ENCODE measurements around the gene FDX2.

FDX2 gene

GRCh38 chr19:10288662-10289166 is 27.1 kb downstream of the FDX2 start:
- Histone ChIP-seq H3K4me1 (ENCODE audit: insufficient read depth, poor library complexity, severe bottlenecking) (peaks cover 18% of the 10 kb centered on the region), H3K4me3 (ENCODE audit: severe bottlenecking) (peak overlapping the region; percentile 47), H3K9me3 (ENCODE audit: severe bottlenecking) (no peaks in the 10 kb centered on the region), H3K27me3 (ENCODE audit: insufficient read depth, poor library complexity, severe bottlenecking) (no peaks in the 10 kb centered on the region), H3K27ac (ENCODE audit: poor library complexity, severe bottlenecking) (peak overlapping the region; percentile 61), H3K36me3 (ENCODE audit: low read depth) (peaks cover 7% of the 10 kb centered on the region; the same call in 1 of the 2 replicates)
- ATAC-seq (ENCODE audit: low read depth) (peak; percentile 60), DNase-seq (ENCODE audit: low spot score) (peak; percentile 81)
- TF ChIP-seq CTCF (IDR thresholded peaks at IDR 0.05; ENCODE audit: poor library complexity, severe bottlenecking) = no peak

GRCh38 chr19:10286803-10287737 is 28.7 kb downstream of the FDX2 start, which contains the start of gene ICAM4:
ICAM4 (plus strand) TSS chr19:10286955; CDS start chr19:10287013, 58 bp downstream.
- Histone ChIP-seq H3K36me3 (ENCODE audit: low read depth) (no peaks in the 10 kb centered on the region), H3K27me3 (ENCODE audit: insufficient read depth, poor library complexity, severe bottlenecking) (no peaks in the 10 kb centered on the region), H3K4me1 (ENCODE audit: insufficient read depth, poor library complexity, severe bottlenecking) (peaks cover 26% of the 10 kb centered on the region), H3K4me3 (ENCODE audit: severe bottlenecking) (no peak within 1 kb of the TSS), H3K27ac (ENCODE audit: poor library complexity, severe bottlenecking) (peak within 1 kb of the TSS; percentile 45), H3K9me3 (ENCODE audit: severe bottlenecking) (no peaks in the 10 kb centered on the region)
- ATAC-seq (ENCODE audit: low read depth) (no peak), DNase-seq (ENCODE audit: low spot score) (no peak)
- TF ChIP-seq CTCF (IDR thresholded peaks at IDR 0.05; ENCODE audit: poor library complexity, severe bottlenecking) = no peak

GRCh38 chr19:10285393-10285792 is 30.4 kb downstream of the FDX2 start:
- H3K9me3 ChIP-seq (ENCODE audit: severe bottlenecking) = no peaks in the 10 kb centered on the region
- ATAC-seq (ENCODE audit: low read depth) (no peak), DNase-seq (ENCODE audit: low spot score) (no peak)
- H3K36me3 ChIP-seq (ENCODE audit: low read depth) = no peaks in the 10 kb centered on the region
- no peaks in the 10 kb centered on the region for H3K27me3 ChIP-seq (ENCODE audit: insufficient read depth, poor library complexity, severe bottlenecking)
- no peak for TF ChIP-seq CTCF (IDR thresholded peaks at IDR 0.05; ENCODE audit: poor library complexity, severe bottlenecking)
- H3K4me1 ChIP-seq (ENCODE audit: insufficient read depth, poor library complexity, severe bottlenecking) = peaks cover 24% of the 10 kb centered on the region
- H3K4me3 ChIP-seq (ENCODE audit: severe bottlenecking) = no peak overlapping the region
- H3K27ac ChIP-seq (ENCODE audit: poor library complexity, severe bottlenecking) = peak overlapping the region; percentile 45

- no peak for DNase-seq (ENCODE audit: low spot score)
- Histone ChIP-seq H3K4me1 (ENCODE audit: insufficient read depth, poor library complexity, severe bottlenecking) (peaks cover 24% of the 10 kb centered on the region), H3K36me3 (ENCODE audit: low read depth) (no peaks in the 10 kb centered on the region), H3K9me3 (ENCODE audit: severe bottlenecking) (no peaks in the 10 kb centered on the region), H3K27me3 (ENCODE audit: insufficient read depth, poor library complexity, severe bottlenecking) (no peaks in the 10 kb centered on the region), H3K27ac (ENCODE audit: poor library complexity, severe bottlenecking) (no peak overlapping the region), H3K4me3 (ENCODE audit: severe bottlenecking) (no peak overlapping the region)
- no peak for ATAC-seq (ENCODE audit: low read depth)
- no peak for TF ChIP-seq CTCF (IDR thresholded peaks at IDR 0.05; ENCODE audit: poor library complexity, severe bottlenecking)
These were observed 30.9 kb downstream of the FDX2 start for GRCh38 chr19:10284960-10285278.
